ENCODE data around the gene STK25. TPM values are rescaled to one million over a fixed set of nuclear protein-coding genes. Genes with fewer than 3 reads are reported as not detected.

The STK25 gene
- total and polyA plus RNA-seq, 2 donors (not counting 3 experiments of a cell fraction or from before 2014, with no cell fraction given): 286 to 715 TPM

- BruUV-seq (replicated peaks): no TSS peak
- dilution Hi-C loops (cut with MboI; ENCODE audit: extremely low pct_ligation_motif_present, low sequenced_read_pairs): no loop called here
- TF ChIP-seq EZH2 (IDR thresholded peaks at IDR 0.05; ENCODE audit: borderline replicate concordance, low read depth, low read length, severe bottlenecking) (no peak), POLR2A (IDR thresholded peaks at IDR 0.05; ENCODE audit: low read depth, low read length) (no peak), MYC (IDR thresholded peaks at IDR 0.05; ENCODE audit: low read depth, low read length) (no peak), POLR2AphosphoS5 (IDR thresholded peaks at IDR 0.05; ENCODE audit: insufficient read depth, low read depth, low read length) (no peak), FOS (IDR thresholded peaks at IDR 0.05; ENCODE audit: borderline replicate concordance, insufficient read depth, low read length) (no peak), CTCF (IDR thresholded peaks at IDR 0.05; ENCODE audit: extremely low read depth in 1 of 2, insufficient read depth in 1 of 2, low read depth in 1 of 2, low read length in 2 of 2) (no peak), GATA2 (IDR thresholded peaks at IDR 0.05; ENCODE audit: insufficient read depth, insufficient read length, low read depth, low read length) (no peak), JUN (IDR thresholded peaks at IDR 0.05; ENCODE audit: borderline replicate concordance, insufficient read depth, insufficient read length, low read depth) (no peak)
- TF ChIP-seq, protein P1, sequence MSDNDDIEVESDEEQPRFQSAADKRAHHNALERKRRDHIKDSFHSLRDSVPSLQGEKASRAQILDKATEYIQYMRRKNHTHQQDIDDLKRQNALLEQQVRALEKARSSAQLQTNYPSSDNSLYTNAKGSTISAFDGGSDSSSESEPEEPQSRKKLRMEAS (IDR thresholded peaks at IDR 0.05; ENCODE audit: insufficient read depth, insufficient read length): no peak
- intact Hi-C loops (cut with micrococcal nuclease): loop anchor here (10.0 kb wide), 1 partner anchor 374 kb away; no protein-coding TSS in a partner anchor
- no peak overlapping the region for H3K27ac ChIP-seq (ENCODE audit: insufficient read depth, low read depth, low read length)
- no peak overlapping the region for H3K4me3 ChIP-seq (replicated peaks in 1 of 3; ENCODE audit: insufficient read depth in 1 of 3, low read depth in 1 of 3, low read length in 3 of 3)
- ChIA-PET POLR2A (no interaction called here), CTCF (no interaction called here)
- no peaks in the 10 kb centered on the region for H3K27me3 ChIP-seq (ENCODE audit: control insufficient read depth in 2 of 2, insufficient read depth in 2 of 2, low read length in 2 of 2)
- no peaks in the 10 kb centered on the region for H3K4me1 ChIP-seq (ENCODE audit: control insufficient read depth, extremely low read depth, insufficient read depth, low read length)
- H3K9me1 ChIP-seq (replicated peaks; ENCODE audit: control insufficient read depth, extremely low read depth, insufficient read depth, low read length): no peaks in the 10 kb centered on the region
- no peak overlapping the region for H2AFZ ChIP-seq (ENCODE audit: low read depth, low read length)
- DNase-seq (ENCODE audit: low read depth, low spot score) (no peak), FAIRE-seq (no peak)
- H3K79me2 ChIP-seq (ENCODE audit: control insufficient read depth, insufficient read depth, low read length): peaks cover 36% of the 10 kb centered on the region
- no peaks in the 10 kb centered on the region for H4K20me1 ChIP-seq (replicated peaks; ENCODE audit: control insufficient read depth, extremely low read depth, insufficient read depth, low read length)
- H3K36me3 ChIP-seq (ENCODE audit: control insufficient read depth in 2 of 2, extremely low read depth in 1 of 2, insufficient read depth in 2 of 2, low read length in 2 of 2): peaks cover 0 to 59% of the 10 kb centered on the region in 2 experiments
- H3K9me3 ChIP-seq (replicated peaks; ENCODE audit: control insufficient read depth, insufficient read depth, low read length): no peaks in the 10 kb centered on the region
- H3K4me2 ChIP-seq (ENCODE audit: insufficient read depth, low read length): no peak overlapping the region
- H3K9ac ChIP-seq (replicated peaks; ENCODE audit: extremely low read depth, insufficient read depth, low read length): no peak overlapping the region
Observed at GRCh38 chr2:241500431-241500975, 7.9 kb downstream of the STK25 start.
